ENCODE data around the gene NKD1. TPM values are rescaled to one million over a fixed set of nuclear protein-coding genes. Genes with fewer than 3 reads are reported as not detected.

Gene NKD1
- polyA plus RNA-seq, 1 donor, result 5.3 TPM

- H3K9me3 ChIP-seq (ENCODE audit: control insufficient read depth, low read depth, low read length), result no peaks in the 10 kb centered on the region
- H3K36me3 ChIP-seq (ENCODE audit: control insufficient read depth, insufficient read depth, low read length), result no peaks in the 10 kb centered on the region
- peaks cover 27% of the 10 kb centered on the region for H3K27me3 ChIP-seq (ENCODE audit: control insufficient read depth, insufficient read depth, low read length)
- H3K4me1 ChIP-seq (ENCODE audit: control insufficient read depth, insufficient read depth, low read length), result peaks cover 2% of the 10 kb centered on the region
- no peak overlapping the region for H3K27ac ChIP-seq (ENCODE audit: low read length)
- DNase-seq, result no peak
- WGBS (ENCODE audit: insufficient coverage, low lambda C conversion rate), result no CpG with 5 or more reads among the region's 7 CpGs
- H3K4me3 ChIP-seq (ENCODE audit: low read length), result peak overlapping the region; percentile 48
These were observed 1.3 kb downstream of the NKD1 start for GRCh38 chr16:50549561-50549915.

DNA sequence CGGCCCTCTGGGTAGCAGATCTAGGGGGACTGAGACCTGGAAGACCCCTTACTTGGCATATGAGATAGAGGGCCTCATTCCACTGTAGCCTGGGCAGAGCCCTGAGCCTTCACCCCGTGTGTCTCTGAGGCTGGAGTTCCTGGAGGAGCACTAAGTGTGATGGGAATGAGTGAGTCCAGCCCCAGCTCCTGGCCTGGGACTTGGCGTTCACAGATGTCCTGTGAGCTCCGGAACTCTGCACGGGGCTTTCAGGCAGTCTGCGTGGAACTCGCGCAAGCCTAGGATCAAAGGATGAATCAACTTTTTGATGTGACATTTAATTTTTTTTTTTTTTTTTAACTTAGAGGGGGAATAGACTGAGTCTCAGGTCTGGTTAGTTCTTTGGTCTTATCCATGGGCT is 1.8 kb downstream of the NKD1 start:
- Histone ChIP-seq H3K4me3 (ENCODE audit: low read length) (no peak overlapping the region), H3K9me3 (ENCODE audit: control insufficient read depth, low read depth, low read length) (no peaks in the 10 kb centered on the region), H3K4me1 (ENCODE audit: control insufficient read depth, insufficient read depth, low read length) (peaks cover 2% of the 10 kb centered on the region), H3K36me3 (ENCODE audit: control insufficient read depth, insufficient read depth, low read length) (peaks cover 3% of the 10 kb centered on the region), H3K27me3 (ENCODE audit: control insufficient read depth, insufficient read depth, low read length) (peaks cover 27% of the 10 kb centered on the region), H3K27ac (ENCODE audit: low read length) (no peak overlapping the region)
- WGBS (ENCODE audit: insufficient coverage, low lambda C conversion rate), result no CpG with 5 or more reads among the region's 8 CpGs
- DNase-seq, result no peak

DNA sequence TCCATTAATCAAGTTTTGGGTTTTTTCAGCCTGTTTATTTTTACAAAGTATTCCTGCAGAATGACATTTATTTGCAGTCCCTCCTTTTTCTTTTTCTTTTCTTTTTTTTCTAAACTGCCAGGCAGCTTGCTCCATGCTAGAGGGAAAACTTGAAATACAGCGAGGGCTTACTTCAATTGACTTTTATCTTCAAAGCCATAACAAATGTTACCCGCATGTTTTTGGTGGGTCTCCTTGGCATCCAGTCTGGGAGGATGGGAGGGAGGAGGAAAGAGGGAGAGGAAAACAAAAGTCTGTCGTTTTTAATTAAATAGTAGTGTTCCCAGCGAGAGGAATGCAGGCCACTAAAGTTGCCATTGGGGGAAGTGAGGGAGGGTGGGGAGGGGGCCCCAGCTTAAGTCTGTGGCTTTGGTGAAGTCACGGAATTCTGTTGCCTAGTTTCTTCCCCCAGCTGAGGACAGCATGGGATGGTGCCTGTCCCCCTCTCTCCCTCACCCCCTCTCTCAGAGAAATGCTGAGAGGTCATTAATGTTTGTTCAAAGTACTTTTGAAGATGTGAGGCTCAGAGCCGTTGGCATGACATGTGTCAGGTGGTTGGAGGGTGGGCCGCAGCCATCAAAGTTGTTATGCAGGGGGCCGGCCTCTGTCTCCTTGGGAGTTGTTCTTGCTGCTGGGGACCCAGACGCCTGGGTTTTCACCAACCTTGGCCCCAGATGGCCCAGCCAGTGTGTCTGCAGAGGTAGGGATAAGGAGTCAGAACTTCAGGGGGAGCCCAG is 2.9 kb downstream of the NKD1 start:
- H3K27me3 ChIP-seq (ENCODE audit: control insufficient read depth, insufficient read depth, low read length), result peaks cover 23% of the 10 kb centered on the region
- H3K4me1 ChIP-seq (ENCODE audit: control insufficient read depth, insufficient read depth, low read length), result peaks cover 2% of the 10 kb centered on the region
- no peaks in the 10 kb centered on the region for H3K9me3 ChIP-seq (ENCODE audit: control insufficient read depth, low read depth, low read length)
- WGBS (ENCODE audit: insufficient coverage, low lambda C conversion rate), result no CpG with 5 or more reads among the region's 9 CpGs
- no peak overlapping the region for H3K4me3 ChIP-seq (ENCODE audit: low read length)
- peaks cover 6% of the 10 kb centered on the region for H3K36me3 ChIP-seq (ENCODE audit: control insufficient read depth, insufficient read depth, low read length)
- H3K27ac ChIP-seq (ENCODE audit: low read length), result no peak overlapping the region
- DNase-seq, result no peak

DNA sequence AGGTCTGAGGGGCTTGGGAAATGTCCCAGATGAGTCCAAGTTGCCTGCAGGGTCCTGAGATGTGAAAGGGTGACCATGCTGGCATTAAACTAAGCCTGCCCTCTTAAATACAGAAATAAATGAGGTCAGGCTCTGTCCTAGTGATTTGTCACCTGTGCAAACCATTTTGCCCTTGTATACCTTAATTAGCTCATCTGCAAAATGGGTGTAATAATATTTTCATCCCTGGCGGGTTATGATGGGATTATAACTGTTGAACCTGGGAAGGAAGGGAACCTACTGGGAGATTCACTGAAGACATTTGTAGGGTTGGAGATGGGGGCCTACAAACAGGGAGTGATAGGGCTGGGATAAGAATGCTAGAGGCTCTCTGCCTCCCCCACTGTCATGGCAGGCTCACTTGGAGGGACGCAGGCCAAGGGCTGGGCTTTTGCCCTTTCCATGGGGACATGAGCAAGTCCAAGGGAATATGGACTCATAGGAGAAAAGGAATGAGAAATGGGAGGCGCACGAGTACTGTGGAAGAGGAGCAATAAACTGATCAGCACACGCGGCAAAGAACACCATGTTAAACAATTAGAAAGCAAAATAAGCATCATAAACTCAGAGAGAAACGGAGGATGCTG is 4.4 kb downstream of the NKD1 start:
- DNase-seq, result no peak
- no peaks in the 10 kb centered on the region for H3K4me1 ChIP-seq (ENCODE audit: control insufficient read depth, insufficient read depth, low read length)
- no peak overlapping the region for H3K27ac ChIP-seq (ENCODE audit: low read length)
- H3K36me3 ChIP-seq (ENCODE audit: control insufficient read depth, insufficient read depth, low read length), result peaks cover 9% of the 10 kb centered on the region
- H3K9me3 ChIP-seq (ENCODE audit: control insufficient read depth, low read depth, low read length), result no peaks in the 10 kb centered on the region
- peaks cover 9% of the 10 kb centered on the region for H3K27me3 ChIP-seq (ENCODE audit: control insufficient read depth, insufficient read depth, low read length)
- 92% methylated on average over 5 of the region's 7 CpGs for WGBS (ENCODE audit: insufficient coverage, low lambda C conversion rate)
- no peak overlapping the region for H3K4me3 ChIP-seq (ENCODE audit: low read length)

DNA sequence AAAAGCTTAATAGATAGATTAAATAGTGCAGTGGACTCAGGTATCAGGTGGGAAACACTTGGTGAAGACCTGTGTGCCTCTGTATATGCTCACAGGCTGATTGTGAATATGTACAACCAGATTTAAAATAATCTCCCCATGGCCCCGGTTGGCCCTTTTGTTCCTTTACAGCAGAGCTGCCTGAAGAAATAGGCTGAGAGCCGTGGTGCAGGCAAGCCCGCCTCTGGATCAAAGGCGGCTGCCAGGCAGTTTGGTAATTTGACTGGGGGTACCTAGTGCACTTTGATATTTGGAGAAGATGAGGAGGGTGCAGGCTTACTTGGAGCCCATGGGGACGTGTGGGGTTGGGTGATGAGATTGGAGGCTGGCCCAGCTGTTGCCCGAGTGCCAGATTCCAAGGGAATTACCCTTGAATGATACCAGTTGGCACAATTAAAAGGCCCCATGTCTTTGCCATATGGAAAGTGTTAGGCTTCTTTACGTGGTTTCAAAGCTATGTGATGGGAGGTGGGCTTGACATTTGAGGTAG is 5.0 kb downstream of the NKD1 start:
- 100% methylated on average over 1 of the region's 7 CpGs for WGBS (ENCODE audit: insufficient coverage, low lambda C conversion rate)
- Histone ChIP-seq H3K4me1 (ENCODE audit: control insufficient read depth, insufficient read depth, low read length) (no peaks in the 10 kb centered on the region), H3K27me3 (ENCODE audit: control insufficient read depth, insufficient read depth, low read length) (peaks cover 8% of the 10 kb centered on the region), H3K36me3 (ENCODE audit: control insufficient read depth, insufficient read depth, low read length) (peaks cover 9% of the 10 kb centered on the region), H3K4me3 (ENCODE audit: low read length) (no peak overlapping the region), H3K9me3 (ENCODE audit: control insufficient read depth, low read depth, low read length) (no peaks in the 10 kb centered on the region), H3K27ac (ENCODE audit: low read length) (no peak overlapping the region)
- DNase-seq, result no peak

- no peaks in the 10 kb centered on the region for H3K4me1 ChIP-seq (ENCODE audit: control insufficient read depth, insufficient read depth, low read length)
- H3K36me3 ChIP-seq (ENCODE audit: control insufficient read depth, insufficient read depth, low read length), result peaks cover 9% of the 10 kb centered on the region
- no CpG with 5 or more reads among the region's 7 CpGs for WGBS (ENCODE audit: insufficient coverage, low lambda C conversion rate)
- H3K27ac ChIP-seq (ENCODE audit: low read length), result no peak overlapping the region
- peaks cover 5% of the 10 kb centered on the region for H3K27me3 ChIP-seq (ENCODE audit: control insufficient read depth, insufficient read depth, low read length)
- no peaks in the 10 kb centered on the region for H3K9me3 ChIP-seq (ENCODE audit: control insufficient read depth, low read depth, low read length)
- no peak overlapping the region for H3K4me3 ChIP-seq (ENCODE audit: low read length)
- DNase-seq, result no peak
These were observed 5.7 kb downstream of the NKD1 start for GRCh38 chr16:50553731-50554360.

DNA sequence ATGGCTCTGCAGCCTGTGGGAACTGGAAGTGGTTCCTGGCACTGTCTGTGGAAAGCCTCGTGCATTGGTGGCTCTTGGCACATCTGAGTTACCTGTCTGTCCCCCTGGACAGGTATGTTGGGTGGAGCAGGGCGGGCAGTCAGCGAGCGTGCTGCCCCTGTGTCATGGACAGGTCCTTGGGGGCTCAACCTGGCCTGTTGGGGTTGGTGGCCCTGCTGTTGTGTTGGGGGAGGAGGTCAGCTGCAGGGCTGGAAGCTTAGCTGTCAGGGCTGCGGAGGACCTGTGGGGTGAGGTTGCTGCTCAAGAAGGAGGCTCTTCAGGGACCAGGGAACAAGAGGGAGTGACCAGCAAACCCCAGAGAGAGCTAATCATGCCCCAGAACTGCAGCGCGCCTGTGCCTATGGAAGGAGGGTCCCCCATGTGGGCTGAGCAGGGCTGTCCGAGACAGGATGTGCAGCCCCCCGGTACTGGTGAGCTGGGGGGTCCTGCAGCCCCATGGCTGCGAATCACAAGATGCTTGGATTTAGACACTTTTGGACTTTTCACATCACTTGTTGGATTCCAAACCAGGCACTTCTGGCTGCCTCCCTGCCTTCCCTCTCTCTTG is 7.2 kb downstream of the NKD1 start:
- Histone ChIP-seq H3K27me3 (ENCODE audit: control insufficient read depth, insufficient read depth, low read length) (no peaks in the 10 kb centered on the region), H3K27ac (ENCODE audit: low read length) (no peak overlapping the region), H3K9me3 (ENCODE audit: control insufficient read depth, low read depth, low read length) (no peaks in the 10 kb centered on the region), H3K36me3 (ENCODE audit: control insufficient read depth, insufficient read depth, low read length) (peaks cover 12% of the 10 kb centered on the region), H3K4me3 (ENCODE audit: low read length) (no peak overlapping the region), H3K4me1 (ENCODE audit: control insufficient read depth, insufficient read depth, low read length) (no peaks in the 10 kb centered on the region)
- WGBS (ENCODE audit: insufficient coverage, low lambda C conversion rate), result no CpG with 5 or more reads among the region's 10 CpGs
- no peak for DNase-seq

DNA sequence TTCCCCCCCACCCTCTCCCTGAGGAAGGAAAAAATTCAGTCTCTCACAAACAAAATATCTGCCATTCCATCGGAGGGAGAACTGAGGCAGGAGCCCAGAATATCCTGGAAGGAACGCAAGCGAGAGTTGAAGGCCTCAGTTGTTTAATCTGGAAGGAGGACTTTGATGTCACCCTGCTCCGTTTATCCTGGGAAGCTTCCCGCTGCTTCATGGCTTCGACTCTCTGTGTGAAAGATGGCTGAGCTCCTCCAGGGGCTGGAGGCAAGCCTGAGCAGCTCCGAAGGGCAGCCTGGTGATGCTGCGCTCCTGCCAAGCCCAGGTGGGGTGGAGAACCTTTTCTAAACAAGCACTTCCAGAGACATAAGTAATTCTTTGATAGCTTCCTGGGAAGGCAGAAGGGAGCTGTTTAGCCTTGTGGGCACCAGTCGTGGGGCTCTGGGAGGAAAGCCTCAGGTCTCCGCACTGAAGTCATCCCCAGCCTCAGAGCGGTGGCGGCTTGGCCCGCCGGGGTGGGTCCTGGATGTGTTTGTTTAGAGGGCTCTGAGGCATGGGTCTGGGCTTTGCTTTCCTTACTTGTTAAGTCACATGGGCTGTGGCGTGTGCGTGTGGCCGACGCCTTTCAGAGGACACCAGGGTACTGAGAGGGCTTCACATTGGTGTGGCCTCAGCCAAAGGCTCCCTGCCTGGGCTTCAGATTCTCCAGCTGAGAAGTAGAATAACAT is 7.9 kb downstream of the NKD1 start:
- Histone ChIP-seq H3K36me3 (ENCODE audit: control insufficient read depth, insufficient read depth, low read length) (peaks cover 12% of the 10 kb centered on the region), H3K9me3 (ENCODE audit: control insufficient read depth, low read depth, low read length) (no peaks in the 10 kb centered on the region), H3K4me3 (ENCODE audit: low read length) (no peak overlapping the region), H3K4me1 (ENCODE audit: control insufficient read depth, insufficient read depth, low read length) (peaks cover 4% of the 10 kb centered on the region), H3K27me3 (ENCODE audit: control insufficient read depth, insufficient read depth, low read length) (no peaks in the 10 kb centered on the region), H3K27ac (ENCODE audit: low read length) (no peak overlapping the region)
- DNase-seq, result no peak
- WGBS (ENCODE audit: insufficient coverage, low lambda C conversion rate), result no CpG with 5 or more reads among the region's 18 CpGs

GRCh38 chr16:50557046-50557445 is 8.8 kb downstream of the NKD1 start:
- Histone ChIP-seq H3K27me3 (ENCODE audit: control insufficient read depth, insufficient read depth, low read length) (no peaks in the 10 kb centered on the region), H3K27ac (ENCODE audit: low read length) (no peak overlapping the region)
- WGBS (ENCODE audit: insufficient coverage, low lambda C conversion rate), result no CpG with 5 or more reads among the region's 2 CpGs

DNA sequence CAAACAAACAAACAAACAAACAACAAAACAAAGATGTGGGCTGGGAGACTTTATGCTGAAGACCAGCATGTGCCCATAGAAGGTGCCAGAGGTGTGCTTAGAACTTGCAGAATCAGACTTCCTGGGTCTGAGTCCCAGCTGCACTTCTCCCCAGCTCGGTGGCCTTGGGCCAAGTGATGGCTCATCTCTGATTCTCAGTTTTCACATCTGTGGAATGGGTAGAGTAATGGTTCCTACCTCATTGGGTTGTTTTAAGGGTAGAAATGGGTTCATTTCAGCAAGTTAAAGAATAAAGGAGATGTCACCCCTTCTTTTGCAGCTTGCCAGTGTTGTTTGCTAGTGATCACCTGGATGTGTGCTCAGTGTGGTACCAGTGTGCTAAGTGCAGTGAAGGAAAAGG is 10.7 kb downstream of the NKD1 start:
- no peak overlapping the region for H3K4me3 ChIP-seq (ENCODE audit: low read length)
- H3K4me1 ChIP-seq (ENCODE audit: control insufficient read depth, insufficient read depth, low read length), result peaks cover 10% of the 10 kb centered on the region
- DNase-seq, result no peak
- no CpG with 5 or more reads among the region's 1 CpG for WGBS (ENCODE audit: insufficient coverage, low lambda C conversion rate)
- H3K27me3 ChIP-seq (ENCODE audit: control insufficient read depth, insufficient read depth, low read length), result no peaks in the 10 kb centered on the region
- H3K36me3 ChIP-seq (ENCODE audit: control insufficient read depth, insufficient read depth, low read length), result peaks cover 12% of the 10 kb centered on the region
- H3K27ac ChIP-seq (ENCODE audit: low read length), result no peak overlapping the region
- no peaks in the 10 kb centered on the region for H3K9me3 ChIP-seq (ENCODE audit: control insufficient read depth, low read depth, low read length)

More at GRCh38 chr16:50557046-50557445, 8.8 kb downstream of the NKD1 start:
- peaks cover 10% of the 10 kb centered on the region for H3K4me1 ChIP-seq (ENCODE audit: control insufficient read depth, insufficient read depth, low read length)
- H3K36me3 ChIP-seq (ENCODE audit: control insufficient read depth, insufficient read depth, low read length), result peaks cover 12% of the 10 kb centered on the region
- DNase-seq, result no peak
- H3K9me3 ChIP-seq (ENCODE audit: control insufficient read depth, low read depth, low read length), result no peaks in the 10 kb centered on the region
- no peak overlapping the region for H3K4me3 ChIP-seq (ENCODE audit: low read length)
